ENCODE data around the gene LTBP3. TPM values are rescaled to one million over a fixed set of nuclear protein-coding genes. Genes with fewer than 3 reads are reported as not detected.

Gene LTBP3
- total and polyA plus RNA-seq, 2 of the 4 experiments (the other 2 are of a cell fraction), result 6.6 to 145 TPM

- Histone ChIP-seq H4K91ac (ENCODE audit: insufficient read depth, low read depth, low read length) (no peak overlapping the region), H3K4ac (ENCODE audit: low read depth, low read length) (no peak overlapping the region), H3K56ac (ENCODE audit: extremely low read depth, insufficient read depth, low read length) (no peak overlapping the region), H4K5ac (ENCODE audit: low read depth, low read length) (no peak overlapping the region), H2BK15ac (ENCODE audit: low read depth, low read length) (no peak overlapping the region), H3K79me1 (ENCODE audit: low read depth in 1 of 2, low read length in 2 of 2) (0 out of 4 replicates have a peak, but pooled peaks cover 0 to 3% of the 10 kb centered on the region in 2 experiments), H3K4me2 (ENCODE audit: low read depth, low read length) (no peak overlapping the region), H2BK20ac (ENCODE audit: low read depth, low read length) (no peak overlapping the region), H2BK120ac (ENCODE audit: low read depth, low read length) (no peak overlapping the region), H3K4me1 (ENCODE audit: control insufficient read depth, insufficient read depth, low read length) (no peaks in the 10 kb centered on the region), H4K20me1 (ENCODE audit: insufficient read depth, low read length) (peaks cover 5% of the 10 kb centered on the region), H3K23ac (ENCODE audit: low read depth, low read length) (no peak overlapping the region), H3K4me3 (ENCODE audit: insufficient read depth, low read depth, low read length) (no peak overlapping the region), H2AK9ac (replicated peaks; ENCODE audit: low read depth, low read length, poor library complexity) (no peak overlapping the region), H2BK5ac (ENCODE audit: low read depth, low read length, poor library complexity, severe bottlenecking) (no peak overlapping the region), H2AK5ac (ENCODE audit: low read depth, low read length) (no peak overlapping the region), H3K9me3 (ENCODE audit: control insufficient read depth, insufficient read depth, low read length) (no peaks in the 10 kb centered on the region), H3K27me3 (ENCODE audit: control insufficient read depth, insufficient read depth, low read length) (no peaks in the 10 kb centered on the region), H3K27ac (ENCODE audit: insufficient read depth, low read length) (no peak overlapping the region), H3K36me3 (ENCODE audit: control insufficient read depth, insufficient read depth, low read length) (peaks cover 31% of the 10 kb centered on the region), H3K9ac (ENCODE audit: low read depth, low read length) (no peak overlapping the region), H3K9me1 (ENCODE audit: insufficient read depth, low read length) (no peaks in the 10 kb centered on the region), H2AFZ (replicated peaks; ENCODE audit: low read length, poor library complexity) (no peak overlapping the region), H3K18ac (ENCODE audit: low read depth, low read length) (no peak overlapping the region), H4K8ac (ENCODE audit: low read depth in 2 of 2, low read length in 2 of 2) (no peak overlapping the region), H3K14ac (replicated peaks; ENCODE audit: low read depth, low read length) (no peak overlapping the region)
- no TSS peak for BruUV-seq (replicated peaks)
- ChIA-PET CTCF (no interaction called here), POLR2A (ENCODE audit: unreplicated experiment) (no interaction called here)
- DNase-seq (no peak), ATAC-seq (ENCODE audit: low read depth) (no peak)
- in situ Hi-C loops (cut with MboI; ENCODE audit: low sequenced_read_pairs), result no loop called here
- WGBS, 2 experiments (ENCODE audit: extremely low coverage in 2 of 2, insufficient read length in 1 of 2), result 53% methylated on average over 3 of the region's 6 CpGs; no CpG with 5 or more reads in 1 of the 2 experiments
- dilution Hi-C loops (cut with HindIII; ENCODE audit: low sequenced_read_pairs, unreplicated experiment), result no loop called here
- TF ChIP-seq, protein P1, sequence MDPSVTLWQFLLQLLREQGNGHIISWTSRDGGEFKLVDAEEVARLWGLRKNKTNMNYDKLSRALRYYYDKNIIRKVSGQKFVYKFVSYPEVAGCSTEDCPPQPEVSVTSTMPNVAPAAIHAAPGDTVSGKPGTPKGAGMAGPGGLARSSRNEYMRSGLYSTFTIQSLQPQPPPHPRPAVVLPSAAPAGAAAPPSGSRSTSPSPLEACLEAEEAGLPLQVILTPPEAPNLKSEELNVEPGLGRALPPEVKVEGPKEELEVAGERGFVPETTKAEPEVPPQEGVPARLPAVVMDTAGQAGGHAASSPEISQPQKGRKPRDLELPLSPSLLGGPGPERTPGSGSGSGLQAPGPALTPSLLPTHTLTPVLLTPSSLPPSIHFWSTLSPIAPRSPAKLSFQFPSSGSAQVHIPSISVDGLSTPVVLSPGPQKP (IDR thresholded peaks at IDR 0.05; ENCODE audit: borderline replicate concordance, low read depth, low read length), result no peak
- TF ChIP-seq RFX5 (IDR thresholded peaks at IDR 0.05; ENCODE audit: low read depth, low read length) (no peak), CEBPB (IDR thresholded peaks at IDR 0.05; ENCODE audit: low read depth, low read length) (no peak), FOS (IDR thresholded peaks at IDR 0.05; ENCODE audit: low read depth, low read length) (no peak), MAFK (IDR thresholded peaks at IDR 0.05; ENCODE audit: low read depth, low read length) (no peak), RCOR1 (IDR thresholded peaks at IDR 0.05; ENCODE audit: insufficient replicate concordance, low read length) (no peak), POLR2A (IDR thresholded peaks at IDR 0.05; ENCODE audit: low read depth, low read length) (no peak), MXI1 (IDR thresholded peaks at IDR 0.05; ENCODE audit: borderline replicate concordance, low read depth, low read length) (no peak), MAZ (IDR thresholded peaks at IDR 0.05; ENCODE audit: borderline replicate concordance, low read depth, low read length) (no peak), NFE2L2 (IDR thresholded peaks at IDR 0.05; ENCODE audit: low read depth, low read length) (no peak), SMC3 (IDR thresholded peaks at IDR 0.05; ENCODE audit: low read depth, low read length) (no peak), CHD1 (IDR thresholded peaks at IDR 0.05; ENCODE audit: low read depth, low read length) (no peak), BHLHE40 (IDR thresholded peaks at IDR 0.05; ENCODE audit: low read depth, low read length) (no peak), RAD21 (IDR thresholded peaks at IDR 0.05; ENCODE audit: low read length) (no peak)
- TF ChIP-seq, protein P2, sequence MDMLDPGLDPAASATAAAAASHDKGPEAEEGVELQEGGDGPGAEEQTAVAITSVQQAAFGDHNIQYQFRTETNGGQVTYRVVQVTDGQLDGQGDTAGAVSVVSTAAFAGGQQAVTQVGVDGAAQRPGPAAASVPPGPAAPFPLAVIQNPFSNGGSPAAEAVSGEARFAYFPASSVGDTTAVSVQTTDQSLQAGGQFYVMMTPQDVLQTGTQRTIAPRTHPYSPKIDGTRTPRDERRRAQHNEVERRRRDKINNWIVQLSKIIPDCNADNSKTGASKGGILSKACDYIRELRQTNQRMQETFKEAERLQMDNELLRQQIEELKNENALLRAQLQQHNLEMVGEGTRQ (IDR thresholded peaks at IDR 0.05; ENCODE audit: low read depth, low read length), result no peak
- TF ChIP-seq, protein P3, sequence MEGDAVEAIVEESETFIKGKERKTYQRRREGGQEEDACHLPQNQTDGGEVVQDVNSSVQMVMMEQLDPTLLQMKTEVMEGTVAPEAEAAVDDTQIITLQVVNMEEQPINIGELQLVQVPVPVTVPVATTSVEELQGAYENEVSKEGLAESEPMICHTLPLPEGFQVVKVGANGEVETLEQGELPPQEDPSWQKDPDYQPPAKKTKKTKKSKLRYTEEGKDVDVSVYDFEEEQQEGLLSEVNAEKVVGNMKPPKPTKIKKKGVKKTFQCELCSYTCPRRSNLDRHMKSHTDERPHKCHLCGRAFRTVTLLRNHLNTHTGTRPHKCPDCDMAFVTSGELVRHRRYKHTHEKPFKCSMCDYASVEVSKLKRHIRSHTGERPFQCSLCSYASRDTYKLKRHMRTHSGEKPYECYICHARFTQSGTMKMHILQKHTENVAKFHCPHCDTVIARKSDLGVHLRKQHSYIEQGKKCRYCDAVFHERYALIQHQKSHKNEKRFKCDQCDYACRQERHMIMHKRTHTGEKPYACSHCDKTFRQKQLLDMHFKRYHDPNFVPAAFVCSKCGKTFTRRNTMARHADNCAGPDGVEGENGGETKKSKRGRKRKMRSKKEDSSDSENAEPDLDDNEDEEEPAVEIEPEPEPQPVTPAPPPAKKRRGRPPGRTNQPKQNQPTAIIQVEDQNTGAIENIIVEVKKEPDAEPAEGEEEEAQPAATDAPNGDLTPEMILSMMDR (conservative IDR thresholded peaks at IDR 0.05; ENCODE audit: low read depth, low read length), result no peak
- intact Hi-C loops (cut with micrococcal nuclease), result no loop called here
These were observed 38.4 kb upstream of the LTBP3 start for GRCh38 chr11:65596520-65596919.

All from IMR-90 (cell line).